Neural progenitor cell (in vitro differentiated cells): ENCODE data around the gene SIGLEC6. TPM values are rescaled to one million over a fixed set of nuclear protein-coding genes. Genes with fewer than 3 reads are reported as not detected.

Experiments
- DNase-seq: peaks from one replicate; pipeline ENCODE4 v3.0.0-alpha.2; 2016; ENCODE audit warnings: low spot score
- H2AFZ ChIP-seq: fragments of 200-600 bp; sonication (generic); replicated peaks from 2 replicates; pipeline ENCODE4 v1.6.1; 2016; ENCODE audit warnings: antibody characterized with exemption
- H3F3A ChIP-seq: fragments of 200-600 bp; sonication (generic); 2 replicates; pipeline ENCODE4 v1.6.1; 2016; ENCODE audit warnings: antibody characterized with exemption, low read depth
- H3K27ac ChIP-seq: fragments of 200-600 bp; sonication (generic); 2 replicates; pipeline ENCODE4 v1.5.1; 2016; ENCODE audit warnings: mild to moderate bottlenecking
- H3K27me3 ChIP-seq: fragments of 200-600 bp; sonication (generic); 2 replicates; pipeline ENCODE4 v1.6.1; 2016; ENCODE audit warnings: mild to moderate bottlenecking, moderate library complexity
- H3K36me3 ChIP-seq: fragments of 200-600 bp; sonication (generic); 2 replicates; pipeline ENCODE4 v1.5.1; 2016
- H3K4me1 ChIP-seq: fragments of 200-600 bp; sonication (generic); 2 replicates; pipeline ENCODE4 v1.6.1; 2016; ENCODE audit warnings: mixed run types
- H3K4me2 ChIP-seq: fragments of 200-600 bp; sonication (generic); 2 replicates; pipeline ENCODE4 v1.6.1; 2016
- H3K4me3 ChIP-seq: fragments of 200-600 bp; sonication (generic); 2 replicates; pipeline ENCODE4 v1.5.1; 2016
- H3K79me2 ChIP-seq: fragments of 200-600 bp; sonication (generic); 2 replicates; pipeline ENCODE4 v1.6.1; 2016; ENCODE audit warnings: low read depth
- H3K9ac ChIP-seq: fragments of 200-600 bp; sonication (generic); 2 replicates; pipeline ENCODE4 v1.6.1; 2016
- H3K9me3 ChIP-seq: fragments of 200-600 bp; sonication (generic); 2 replicates; pipeline ENCODE4 v1.5.1; 2016; ENCODE audit warnings: low read depth
- H4K20me1 ChIP-seq: fragments of 200-600 bp; sonication (generic); 2 replicates; pipeline ENCODE4 v1.6.1; 2016; ENCODE audit warnings: low read depth
- H3K27ac Mint-ChIP-seq: 3 replicates; pipeline ENCODE4 v1.8.0; 2021; ENCODE audit warnings: mixed read lengths
- H3K27me3 Mint-ChIP-seq: 2 replicates; pipeline ENCODE4 v1.8.0; 2022; ENCODE audit warnings: low read depth, mild to moderate bottlenecking, inconsistent platforms, moderate library complexity, mixed read lengths; ENCODE audit not compliant: insufficient read depth
- H3K36me3 Mint-ChIP-seq: 3 replicates; pipeline ENCODE4 v1.8.0; 2021; ENCODE audit warnings: mixed read lengths
- H3K4me1 Mint-ChIP-seq: 3 replicates; pipeline ENCODE4 v1.8.0; 2021; ENCODE audit warnings: mixed read lengths
- H3K4me3 Mint-ChIP-seq: 3 replicates; pipeline ENCODE4 v1.8.0; 2021; ENCODE audit warnings: mild to moderate bottlenecking, moderate library complexity, mixed read lengths
- H3K9me3 Mint-ChIP-seq: 3 replicates; pipeline ENCODE4 v1.8.0; 2020; ENCODE audit warnings: mixed read lengths
- CTCF ChIP-seq: fragments of 200-600 bp; sonication (generic); IDR thresholded peaks from 2 replicates; pipeline ENCODE4 v1.5.1; 2017; ENCODE audit warnings: antibody characterized with exemption, mild to moderate bottlenecking
- EZH2 ChIP-seq: fragments of 200-600 bp; sonication (generic); IDR thresholded peaks from 2 replicates; pipeline ENCODE4 v1.6.1; 2017; ENCODE audit warnings: antibody characterized with exemption, mild to moderate bottlenecking, moderate library complexity
- EZH2phosphoT487 ChIP-seq: fragments of 200-600 bp; sonication (generic); IDR thresholded peaks from 2 replicates; pipeline ENCODE4 v1.6.1; 2017; ENCODE audit warnings: antibody characterized with exemption
- total RNA-seq: library from RNA; depleted of rRNA; stranded (reverse); fragments of >200 nt; gene quantifications from 2 replicates; pipeline ENCODE4 v1.2.3, GENCODE V29; 2015; ENCODE audit warnings: low replicate concordance

SIGLEC6 gene
- total RNA-seq, 1 donor from 2014 or later = not detected

DNA sequence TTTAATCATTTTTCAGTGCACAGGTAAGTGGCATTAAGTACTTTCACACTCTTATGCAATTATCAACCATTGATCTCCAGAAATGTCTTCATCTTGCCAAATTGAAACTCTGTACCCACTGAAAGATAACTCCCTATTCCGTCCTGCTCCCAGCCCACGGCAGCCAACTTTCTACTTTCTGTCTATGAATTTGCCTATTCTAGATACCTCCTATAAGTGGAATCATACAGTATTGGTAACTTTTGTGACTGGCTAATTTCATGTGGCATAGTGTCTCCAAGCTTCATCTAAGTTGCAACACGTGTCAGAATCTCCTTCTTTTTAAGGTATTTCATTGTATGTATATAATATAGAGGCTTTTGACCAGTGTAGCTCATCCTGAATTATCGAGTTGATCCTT lies 58.9 kb downstream of the SIGLEC6 start:
- H3K4me1 Mint-ChIP-seq = no peaks in the 10 kb centered on the region
- no peak overlapping the region for H2AFZ ChIP-seq
- no peaks in the 10 kb centered on the region for H3K36me3 ChIP-seq

DNA sequence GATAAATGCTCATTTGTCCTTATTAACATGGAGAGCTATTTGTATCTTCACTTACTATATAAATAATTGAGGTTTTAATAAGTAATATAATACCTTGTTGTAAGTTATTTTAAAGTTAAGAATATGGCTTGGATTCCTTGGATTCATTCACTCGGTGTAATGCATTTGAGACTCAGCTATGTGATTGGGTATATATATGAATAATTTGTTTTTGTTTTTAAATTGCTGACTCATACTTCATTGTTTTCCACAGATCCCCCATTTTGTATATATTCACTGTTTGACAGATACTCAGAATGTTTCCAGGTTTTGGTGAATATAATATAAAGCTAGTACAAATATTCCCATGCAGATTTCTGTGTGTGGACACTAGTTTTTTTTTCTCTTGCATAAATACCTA lies 59.9 kb downstream of the SIGLEC6 start:
- Mint-ChIP-seq H3K4me3 (no peak overlapping the region), H3K9me3 (no peaks in the 10 kb centered on the region), H3K4me1 (no peaks in the 10 kb centered on the region), H3K36me3 (no peaks in the 10 kb centered on the region), H3K27me3 (peaks cover 10% of the 10 kb centered on the region), H3K27ac (no peak overlapping the region)
- H3K9ac ChIP-seq = no peak overlapping the region
- peaks cover 14% of the 10 kb centered on the region for H3K27me3 ChIP-seq
- no peak for DNase-seq
- H3F3A ChIP-seq = no peaks in the 10 kb centered on the region
- no peaks in the 10 kb centered on the region for H3K79me2 ChIP-seq
- no peaks in the 10 kb centered on the region for H3K9me3 ChIP-seq
- no peak overlapping the region for H3K4me3 ChIP-seq
- no peak overlapping the region for H3K27ac ChIP-seq
- H3K4me1 ChIP-seq = no peaks in the 10 kb centered on the region
- TF ChIP-seq EZH2phosphoT487 (no peak), EZH2 (no peak), CTCF (no peak)
- H4K20me1 ChIP-seq = no peaks in the 10 kb centered on the region
- H3K4me2 ChIP-seq = no peak overlapping the region
- no peak overlapping the region for H2AFZ ChIP-seq
- no peaks in the 10 kb centered on the region for H3K36me3 ChIP-seq

More for the DNA sequence above, 58.9 kb downstream of the SIGLEC6 start:
- TF ChIP-seq EZH2 (no peak), CTCF (no peak), EZH2phosphoT487 (no peak)
- Histone ChIP-seq H3K79me2 (no peaks in the 10 kb centered on the region), H3K9me3 (no peaks in the 10 kb centered on the region), H4K20me1 (no peaks in the 10 kb centered on the region), H3K4me3 (no peak overlapping the region), H3F3A (no peaks in the 10 kb centered on the region), H3K4me2 (no peak overlapping the region), H3K4me1 (no peaks in the 10 kb centered on the region), H3K27me3 (peaks cover 3% of the 10 kb centered on the region), H3K27ac (no peak overlapping the region), H3K9ac (no peak overlapping the region)
- Mint-ChIP-seq H3K4me3 (no peak overlapping the region), H3K27me3 (peaks cover 14% of the 10 kb centered on the region), H3K36me3 (no peaks in the 10 kb centered on the region), H3K9me3 (no peaks in the 10 kb centered on the region), H3K27ac (no peak overlapping the region)
- DNase-seq = no peak

- no peaks in the 10 kb centered on the region for H4K20me1 ChIP-seq
- no peaks in the 10 kb centered on the region for H3K4me1 Mint-ChIP-seq
- H3K9me3 ChIP-seq = no peaks in the 10 kb centered on the region
- H3K4me2 ChIP-seq = no peak overlapping the region
- H2AFZ ChIP-seq = no peak overlapping the region
- H3K9ac ChIP-seq = no peak overlapping the region
- H3K79me2 ChIP-seq = no peaks in the 10 kb centered on the region
- H3K4me3 Mint-ChIP-seq = no peak overlapping the region
- H3K4me1 ChIP-seq = no peaks in the 10 kb centered on the region
- TF ChIP-seq CTCF = no peak
- TF ChIP-seq EZH2phosphoT487 = no peak
- no peak for TF ChIP-seq EZH2
- no peaks in the 10 kb centered on the region for H3K36me3 ChIP-seq
- no peak for DNase-seq
- H3K27ac Mint-ChIP-seq = no peak overlapping the region
- H3K27me3 ChIP-seq = peaks cover 19% of the 10 kb centered on the region
- H3K36me3 Mint-ChIP-seq = no peaks in the 10 kb centered on the region
- H3K9me3 Mint-ChIP-seq = no peaks in the 10 kb centered on the region
- H3K4me3 ChIP-seq = no peak overlapping the region
- no peak overlapping the region for H3K27ac ChIP-seq
- H3K27me3 Mint-ChIP-seq = peaks cover 10% of the 10 kb centered on the region
- no peaks in the 10 kb centered on the region for H3F3A ChIP-seq
These were observed 60.5 kb downstream of the SIGLEC6 start for GRCh38 chr19:51470966-51471365.
